Measurements from ENCODE around the gene PHF19. TPM values are rescaled to one million over a fixed set of nuclear protein-coding genes. Genes with fewer than 3 reads are reported as not detected.
A peak's percentile ranks its signal among the peaks of the same experiment; 100 is the strongest.

PHF19 gene
- total RNA-seq, 6 experiments from 2014 or later: 2.2 to 8.0 (median 5.2) TPM

- Histone ChIP-seq H3K36me3 (peaks cover 0 to 5% (median 0%) of the 10 kb centered on the region in 4 donors), H3K4me1 (peaks cover 0 to 6% (median 0%) of the 10 kb centered on the region in 4 donors), H3K9me3 (no peaks in the 10 kb centered on the region), H3K4me3 (peak overlapping the region; percentile 54 to 72 (median 70)), H3K27me3 (no peaks in the 10 kb centered on the region), H3K27ac (peak overlapping the region; percentile 60 to 91 (median 63))
- intact Hi-C loops (cut with DNase I): no loop called here
- 29% methylated on average over 18 of the region's 18 CpGs for WGBS (ENCODE audit: insufficient coverage, low coverage, low lambda C conversion rate, missing lambda C conversion rate)
- TF ChIP-seq POLR2A (IDR thresholded peaks at IDR 0.05) (no peak), CTCF (IDR thresholded peaks at IDR 0.05) (no peak)
- DNase-seq (no peak), ATAC-seq (peak; percentile 22 to 42 (median 32))
Observed at GRCh38 chr9:120841930-120842684, 34.9 kb downstream of the PHF19 start.

GRCh38 chr9:120839146-120839545, 37.8 kb downstream of the PHF19 start:
- ATAC-seq (no peak), DNase-seq (no peak)
- H3K36me3 ChIP-seq: peaks cover 0 to 5% (median 0%) of the 10 kb centered on the region in 4 donors
- intact Hi-C loops (cut with DNase I): no loop called here
- no peaks in the 10 kb centered on the region for H3K27me3 ChIP-seq
- no peak overlapping the region for H3K4me3 ChIP-seq
- WGBS (ENCODE audit: insufficient coverage, low coverage, low lambda C conversion rate, missing lambda C conversion rate): 86% methylated on average over 2 of the region's 2 CpGs
- peaks cover 0 to 6% (median 0%) of the 10 kb centered on the region in 4 donors for H3K4me1 ChIP-seq
- no peak overlapping the region for H3K27ac ChIP-seq
- no peak for TF ChIP-seq CTCF (IDR thresholded peaks at IDR 0.05)
- H3K9me3 ChIP-seq: no peaks in the 10 kb centered on the region

- TF ChIP-seq CTCF (IDR thresholded peaks at IDR 0.05): no peak
- no peak for TF ChIP-seq POLR2A (IDR thresholded peaks at IDR 0.05)
- intact Hi-C loops (cut with DNase I): no loop called here
Observed at GRCh38 chr9:120837921-120838320, 39.1 kb downstream of the PHF19 start.

GRCh38 chr9:120833325-120833724, 43.7 kb downstream of the PHF19 start:
- TF ChIP-seq POLR2A (IDR thresholded peaks at IDR 0.05) (no peak), CTCF (IDR thresholded peaks at IDR 0.05) (no peak)
- H3K9me3 ChIP-seq: no peaks in the 10 kb centered on the region
- no peak overlapping the region for H3K27ac ChIP-seq
- no peak overlapping the region for H3K4me3 ChIP-seq
- H3K4me1 ChIP-seq: no peaks in the 10 kb centered on the region
- 97% methylated on average over 5 of the region's 7 CpGs for WGBS (ENCODE audit: insufficient coverage, low coverage, low lambda C conversion rate, missing lambda C conversion rate)
- no peak for ATAC-seq
- intact Hi-C loops (cut with DNase I): no loop called here
- peaks cover 0 to 46% (median 8%) of the 10 kb centered on the region in 4 donors for H3K36me3 ChIP-seq
- DNase-seq: no peak
- no peaks in the 10 kb centered on the region for H3K27me3 ChIP-seq

More at GRCh38 chr9:120837921-120838320, 39.1 kb downstream of the PHF19 start:
- ATAC-seq (no peak), DNase-seq (no peak)
- H3K36me3 ChIP-seq: peaks cover 0 to 9% (median 0%) of the 10 kb centered on the region in 4 donors
- no peaks in the 10 kb centered on the region for H3K4me1 ChIP-seq
- WGBS (ENCODE audit: insufficient coverage, low coverage, low lambda C conversion rate, missing lambda C conversion rate): 97% methylated on average over 3 of the region's 3 CpGs
- no peaks in the 10 kb centered on the region for H3K27me3 ChIP-seq
- H3K27ac ChIP-seq: no peak overlapping the region
- no peaks in the 10 kb centered on the region for H3K9me3 ChIP-seq
- H3K4me3 ChIP-seq: no peak overlapping the region

Data from right lobe of liver (tissue), 6 donors.